MM.1S (cell line): Measurements from ENCODE around the gene KCNQ2.

Experiments used
- DNase-seq: peaks from one replicate; pipeline ENCODE4 v3.0.0-alpha.2; 2015
- H2AFZ ChIP-seq: fragments of 300-600 bp; sonication (generic); 2 replicates; pipeline ENCODE4 v1.6.0; 2016; ENCODE audit warnings: antibody characterized with exemption, low read length
- H3F3A ChIP-seq: fragments of 300-600 bp; sonication (generic); 2 replicates; pipeline ENCODE4 v1.6.1; 2016; ENCODE audit warnings: mild to moderate bottlenecking, antibody characterized with exemption, low read length, moderate library complexity, mixed read lengths; ENCODE audit not compliant: insufficient read depth
- H3K27ac ChIP-seq: fragments of 300-600 bp; sonication (generic); 2 replicates; pipeline ENCODE4 v1.5.1; 2016; ENCODE audit warnings: mild to moderate bottlenecking, low read length
- H3K27me3 ChIP-seq: fragments of 300-600 bp; sonication (generic); replicated peaks from 2 replicates; pipeline ENCODE4 v1.6.0; 2016; ENCODE audit warnings: low read length; ENCODE audit not compliant: insufficient read depth
- H3K36me3 ChIP-seq: fragments of 300-600 bp; sonication (generic); replicated peaks from 2 replicates; pipeline ENCODE4 v1.6.1; 2016; ENCODE audit warnings: mild to moderate bottlenecking, low read length, mixed read lengths; ENCODE audit not compliant: insufficient read depth
- H3K4me1 ChIP-seq: fragments of 300-600 bp; sonication (generic); 2 replicates; pipeline ENCODE4 v1.6.1; 2016; ENCODE audit warnings: low read length, mixed read lengths
- H3K4me2 ChIP-seq: fragments of 300-600 bp; sonication (generic); 2 replicates; pipeline ENCODE4 v1.6.0; 2016; ENCODE audit warnings: low read depth, low read length
- H3K4me3 ChIP-seq: fragments of 300-600 bp; sonication (generic); 2 replicates; pipeline ENCODE4 v1.5.1; 2016; ENCODE audit warnings: low read length, mixed read lengths
- H3K79me2 ChIP-seq: fragments of 300-600 bp; sonication (generic); 2 replicates; pipeline ENCODE4 v1.6.1; 2016; ENCODE audit warnings: mixed run types, low read length, mixed read lengths
- H3K9ac ChIP-seq: fragments of 300-600 bp; sonication (generic); 2 replicates; pipeline ENCODE4 v1.6.1; 2016; ENCODE audit warnings: low read length, mixed read lengths
- H3K9me2 ChIP-seq: fragments of 300-600 bp; sonication (generic); replicated peaks from 2 replicates; pipeline ENCODE4 v1.6.1; 2016; ENCODE audit warnings: mild to moderate bottlenecking, low read length, mixed read lengths; ENCODE audit not compliant: insufficient read depth
- H3K9me3 ChIP-seq: fragments of 300-600 bp; sonication (generic); replicated peaks from 2 replicates; pipeline ENCODE4 v1.6.1; 2016; ENCODE audit warnings: mild to moderate bottlenecking, low read length, mixed read lengths; ENCODE audit not compliant: insufficient read depth
- H4K20me1 ChIP-seq: fragments of 300-600 bp; sonication (generic); 2 replicates; pipeline ENCODE4 v1.6.1; 2016; ENCODE audit warnings: mild to moderate bottlenecking, low read length, moderate library complexity, mixed read lengths; ENCODE audit not compliant: insufficient read depth
- CTCF ChIP-seq: fragments of 300-600 bp; sonication (generic); IDR thresholded peaks from 2 replicates; pipeline ENCODE4 v1.5.1; 2016; ENCODE audit warnings: antibody characterized with exemption, low read length, mixed read lengths
- EZH2 ChIP-seq: fragments of 300-600 bp; sonication (generic); optimal IDR thresholded peaks from 2 replicates; pipeline ENCODE3; 2017; ENCODE audit warnings: low read depth, mild to moderate bottlenecking, antibody characterized with exemption, low read length, mixed read lengths
- EZH2phosphoT487 ChIP-seq: fragments of 300-600 bp; sonication (generic); IDR thresholded peaks from 2 replicates; pipeline ENCODE4 v1.6.1; 2018; ENCODE audit warnings: antibody characterized with exemption, low read length

KCNQ2 gene

GRCh38 chr20:63490416-63490815 is 18.0 kb upstream of the KCNQ2 start:
- H2AFZ ChIP-seq: no peak overlapping the region
- H3K9me2 ChIP-seq: no peaks in the 10 kb centered on the region
- peaks cover 72% of the 10 kb centered on the region for H3K27me3 ChIP-seq
- H3K4me2 ChIP-seq: no peak overlapping the region
- H3K9me3 ChIP-seq: no peaks in the 10 kb centered on the region
- TF ChIP-seq CTCF (no peak), EZH2 (no peak), EZH2phosphoT487 (no peak)
- no peaks in the 10 kb centered on the region for H3K79me2 ChIP-seq
- no peaks in the 10 kb centered on the region for H3K4me1 ChIP-seq
- H3K4me3 ChIP-seq: no peak overlapping the region
- H3K27ac ChIP-seq: no peak overlapping the region
- H4K20me1 ChIP-seq: no peaks in the 10 kb centered on the region
- H3K36me3 ChIP-seq: no peaks in the 10 kb centered on the region
- no peak overlapping the region for H3K9ac ChIP-seq
- no peak for DNase-seq
- H3F3A ChIP-seq: no peaks in the 10 kb centered on the region

DNA sequence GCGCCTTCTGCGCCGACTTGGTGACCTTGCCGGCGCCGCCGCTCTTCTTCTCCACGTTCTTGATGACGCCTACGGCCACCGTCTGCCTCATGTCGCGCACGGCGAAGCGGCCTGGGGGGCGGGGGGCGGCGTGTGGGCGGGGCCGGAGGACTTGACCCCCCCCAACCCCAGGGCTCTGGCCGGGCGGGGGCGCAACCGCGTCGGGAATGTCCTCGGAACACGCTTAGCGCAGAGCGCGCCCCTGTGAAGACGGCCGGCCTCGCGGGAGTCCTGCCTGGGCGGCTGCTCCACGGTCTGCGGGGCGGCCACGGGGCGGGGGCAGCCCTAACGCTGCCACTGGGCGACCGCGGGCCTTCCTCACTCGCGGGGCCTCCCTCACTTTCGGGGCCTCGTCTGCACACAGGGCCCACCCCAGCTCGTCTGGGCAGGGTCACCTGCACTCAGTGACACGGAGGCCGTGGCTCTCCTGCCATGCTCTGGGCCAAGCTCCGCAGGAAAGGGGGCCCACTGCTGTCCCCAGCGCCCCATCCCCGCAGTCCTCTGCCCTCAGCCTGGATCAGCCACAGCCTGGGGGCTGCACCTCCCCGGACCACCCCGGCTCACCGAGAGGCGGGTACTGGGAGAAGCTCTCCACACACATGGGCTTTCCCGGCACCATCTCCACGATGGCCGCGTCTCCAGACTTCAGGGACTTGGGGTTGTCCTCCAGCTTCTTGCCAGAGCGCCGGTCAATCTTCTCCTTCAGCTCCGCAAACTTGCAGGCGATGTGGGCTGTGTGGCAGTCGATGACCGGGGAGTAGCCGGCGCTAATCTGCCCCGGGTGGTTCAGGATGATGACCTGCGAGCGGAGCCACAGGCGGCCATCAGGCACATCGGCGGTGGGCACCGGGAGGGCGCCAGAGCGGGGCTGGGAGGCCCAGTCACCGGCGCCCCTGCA is 16.1 kb upstream of the KCNQ2 start:
- Histone ChIP-seq H3K4me3 (no peak overlapping the region), H3K36me3 (no peaks in the 10 kb centered on the region)
- no peak for DNase-seq

DNA sequence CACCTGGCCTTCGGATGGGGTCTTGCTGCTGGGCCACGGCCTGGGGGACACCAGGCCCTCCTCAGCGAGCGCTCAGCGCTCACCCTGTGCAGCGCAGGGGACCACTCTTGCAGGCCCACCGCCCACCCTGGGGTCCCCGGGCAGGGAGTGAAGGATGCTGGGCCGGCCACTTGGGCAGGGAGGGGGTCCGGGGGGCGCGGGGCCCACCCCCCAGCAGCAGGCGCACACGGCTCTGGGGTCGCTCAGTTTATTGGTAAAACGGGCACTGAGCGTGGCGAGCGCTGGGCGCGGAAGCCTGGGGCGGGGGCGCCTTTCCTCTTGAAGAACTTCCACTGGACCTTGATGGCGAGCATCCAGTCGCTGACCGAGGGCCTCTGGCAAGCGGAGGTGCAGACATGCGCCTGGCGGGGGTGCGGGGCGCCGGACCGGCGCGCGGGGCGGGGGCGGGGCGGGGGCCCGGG is 15.4 kb upstream of the KCNQ2 start:
- no peaks in the 10 kb centered on the region for H3K9me2 ChIP-seq
- no peak overlapping the region for H3K27ac ChIP-seq
- H4K20me1 ChIP-seq: no peaks in the 10 kb centered on the region
- H3K9me3 ChIP-seq: no peaks in the 10 kb centered on the region
- no peak for TF ChIP-seq CTCF
- no peak for TF ChIP-seq EZH2phosphoT487
- no peak for TF ChIP-seq EZH2
- H3K9ac ChIP-seq: no peak overlapping the region
- no peaks in the 10 kb centered on the region for H3F3A ChIP-seq
- H3K4me1 ChIP-seq: no peaks in the 10 kb centered on the region
- no peaks in the 10 kb centered on the region for H3K36me3 ChIP-seq
- H2AFZ ChIP-seq: no peak overlapping the region
- H3K79me2 ChIP-seq: no peaks in the 10 kb centered on the region
- no peak overlapping the region for H3K4me3 ChIP-seq
- H3K27me3 ChIP-seq: peaks cover 78% of the 10 kb centered on the region
- no peak overlapping the region for H3K4me2 ChIP-seq
- no peak for DNase-seq

More for the DNA sequence above, 16.1 kb upstream of the KCNQ2 start:
- no peaks in the 10 kb centered on the region for H4K20me1 ChIP-seq
- no peaks in the 10 kb centered on the region for H3K9me2 ChIP-seq
- peaks cover 72% of the 10 kb centered on the region for H3K27me3 ChIP-seq
- H2AFZ ChIP-seq: no peak overlapping the region
- no peak overlapping the region for H3K4me2 ChIP-seq
- H3K27ac ChIP-seq: no peak overlapping the region
- no peak overlapping the region for H3K9ac ChIP-seq
- H3K4me1 ChIP-seq: no peaks in the 10 kb centered on the region
- TF ChIP-seq EZH2phosphoT487: no peak
- TF ChIP-seq CTCF: no peak
- no peak for TF ChIP-seq EZH2
- no peaks in the 10 kb centered on the region for H3F3A ChIP-seq
- no peaks in the 10 kb centered on the region for H3K9me3 ChIP-seq
- no peaks in the 10 kb centered on the region for H3K79me2 ChIP-seq
